Measurements from ENCODE around the gene FBXL20. TPM values are rescaled to one million over a fixed set of nuclear protein-coding genes. Genes with fewer than 3 reads are reported as not detected.

Gene FBXL20
- total RNA-seq, 4 donors from 2014 or later = 13.8 to 49.4 (median 23.1) TPM

GRCh38 chr17:39416141-39416540 lies 14.7 kb upstream of the FBXL20 start:
- Histone ChIP-seq H3K36me3 (peaks cover 0 to 71% (median 35%) of the 10 kb centered on the region in 4 donors), H3K27me3 (no peaks in the 10 kb centered on the region), H3K4me3 (no peak overlapping the region), H3K27ac (no peak overlapping the region), H3K4me1 (no peaks in the 10 kb centered on the region), H3K9me3 (no peaks in the 10 kb centered on the region)
- 67 to 81% methylated on average over 1 of the region's 1 CpG for WGBS, 2 donors (ENCODE audit: low coverage in 1 of 2)
- no peak for TF ChIP-seq POLR2AphosphoS5 (IDR thresholded peaks at IDR 0.05)
- no peak for TF ChIP-seq EP300 (IDR thresholded peaks at IDR 0.05; ENCODE audit: low read depth)
- TF ChIP-seq CTCF (IDR thresholded peaks at IDR 0.05) = no peak
- TF ChIP-seq POLR2A (IDR thresholded peaks at IDR 0.05) = no peak
- intact Hi-C loops (cut with DNase I; ENCODE audit: low total_unique reads) = no loop called here
- DNase-seq = no peak
- in situ Hi-C loops (cut with MboI; ENCODE audit: low pct_ligation_motif_present in 1 of 4, low pct_unique_long_range_greater_than_20kb in 1 of 4, low sequenced_read_pairs in 3 of 4) = no loop called here

- no peak overlapping the region for H3K27ac ChIP-seq
- H3K4me3 ChIP-seq = no peak overlapping the region
- in situ Hi-C loops (cut with MboI; ENCODE audit: low pct_ligation_motif_present in 1 of 4, low pct_unique_long_range_greater_than_20kb in 1 of 4, low sequenced_read_pairs in 3 of 4) (no loop called here), intact Hi-C loops (cut with DNase I; ENCODE audit: low total_unique reads) (no loop called here)
- WGBS, 2 donors (ENCODE audit: low coverage in 1 of 2) = 94 to 97% methylated on average over 2 to 13 of the region's 13 CpGs
- no peaks in the 10 kb centered on the region for H3K9me3 ChIP-seq
- H3K27me3 ChIP-seq = no peaks in the 10 kb centered on the region
- peaks cover 0 to 56% (median 27%) of the 10 kb centered on the region in 4 donors for H3K36me3 ChIP-seq
- H3K4me1 ChIP-seq = peaks cover 0 to 8% (median 0%) of the 10 kb centered on the region in 4 donors
- no peak for DNase-seq
- TF ChIP-seq POLR2A (IDR thresholded peaks at IDR 0.05) (no peak), CTCF (IDR thresholded peaks at IDR 0.05) (no peak), EP300 (IDR thresholded peaks at IDR 0.05; ENCODE audit: low read depth) (no peak), POLR2AphosphoS5 (IDR thresholded peaks at IDR 0.05) (no peak)
Measured at GRCh38 chr17:39410279-39410678, 8.9 kb upstream of the FBXL20 start.

- TF ChIP-seq EP300 (IDR thresholded peaks at IDR 0.05; ENCODE audit: low read depth) (no peak), POLR2AphosphoS5 (IDR thresholded peaks at IDR 0.05) (no peak), POLR2A (IDR thresholded peaks at IDR 0.05) (no peak), CTCF (IDR thresholded peaks at IDR 0.05) (no peak)
- Histone ChIP-seq H3K4me1 (peaks cover 0 to 14% (median 0%) of the 10 kb centered on the region in 4 donors), H3K36me3 (peaks cover 0 to 46% (median 21%) of the 10 kb centered on the region in 4 donors), H3K27ac (no peak overlapping the region), H3K4me3 (no peak overlapping the region), H3K9me3 (no peaks in the 10 kb centered on the region), H3K27me3 (no peaks in the 10 kb centered on the region)
- in situ Hi-C loops (cut with MboI; ENCODE audit: low pct_ligation_motif_present in 1 of 4, low pct_unique_long_range_greater_than_20kb in 1 of 4, low sequenced_read_pairs in 3 of 4) (loop anchor here in 1 of 4 donors (10.0 kb wide), 1 partner anchor 46 kb away; the partner anchor contains the start of gene MED1), intact Hi-C loops (cut with DNase I; ENCODE audit: low total_unique reads) (no loop called here)
- WGBS, 2 donors (ENCODE audit: low coverage in 1 of 2) = 94% methylated on average over 2 of the region's 2 CpGs; no CpG with 5 or more reads in 1 of the 2 donors
- DNase-seq = no peak
Measured at GRCh38 chr17:39408360-39408759, 6.9 kb upstream of the FBXL20 start.

GRCh38 chr17:39406951-39407350 lies 5.5 kb upstream of the FBXL20 start:
- no peak for DNase-seq
- 51 to 78% methylated on average over 1 of the region's 1 CpG for WGBS, 2 donors (ENCODE audit: low coverage in 1 of 2)
- Histone ChIP-seq H3K27me3 (no peaks in the 10 kb centered on the region), H3K27ac (no peak overlapping the region), H3K4me3 (no peak overlapping the region), H3K4me1 (peaks cover 0 to 18% (median 0%) of the 10 kb centered on the region in 4 donors), H3K9me3 (no peaks in the 10 kb centered on the region), H3K36me3 (peaks cover 0 to 41% (median 16%) of the 10 kb centered on the region in 4 donors)
- TF ChIP-seq CTCF (IDR thresholded peaks at IDR 0.05) (no peak), POLR2AphosphoS5 (IDR thresholded peaks at IDR 0.05) (no peak), EP300 (IDR thresholded peaks at IDR 0.05; ENCODE audit: low read depth) (no peak), POLR2A (IDR thresholded peaks at IDR 0.05) (no peak)
- in situ Hi-C loops (cut with MboI; ENCODE audit: low pct_ligation_motif_present in 1 of 4, low pct_unique_long_range_greater_than_20kb in 1 of 4, low sequenced_read_pairs in 3 of 4) (loop anchor here in 1 of 4 donors (10.0 kb wide), 1 partner anchor 48 kb away; the partner anchor contains the start of gene MED1), intact Hi-C loops (cut with DNase I; ENCODE audit: low total_unique reads) (no loop called here)
